ENCODE measurements around the gene KIF18B.

DNA sequence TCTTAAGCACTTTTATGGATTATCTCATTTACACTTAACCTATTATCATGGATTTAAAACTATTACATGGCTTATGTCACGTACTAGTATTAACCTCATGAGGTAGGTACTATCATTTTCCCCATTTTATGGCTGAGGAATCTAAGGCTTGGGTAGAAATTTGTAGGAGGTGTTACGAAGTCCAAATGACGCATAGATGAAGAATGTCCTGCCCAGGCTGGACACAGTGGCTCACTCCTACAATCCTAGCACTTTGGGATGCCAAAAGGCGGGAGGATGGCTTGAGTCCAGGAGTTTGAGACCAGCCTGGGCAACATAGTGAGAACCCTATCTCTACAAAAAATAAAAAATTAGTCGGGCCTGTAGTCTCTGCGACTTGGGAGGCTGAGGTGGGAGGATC is 25.4 kb upstream of the KIF18B start:
- no peak for TF ChIP-seq CTCF (conservative IDR thresholded peaks at IDR 0.05)
- no peak for TF ChIP-seq EZH2 (IDR thresholded peaks at IDR 0.05; ENCODE audit: low read depth)
